ENCODE results near the gene USP31.
"Not testable (repeated sequence)": the region's sequence is repeated elsewhere in the genome, so short reads cannot be mapped to it uniquely, and the experiment has no call there.

USP31 gene

GRCh38 chr16:23158114-23158513 lies 8.9 kb upstream of the USP31 start:
- no peak for DNase-seq

GRCh38 chr16:23156946-23157460 lies 7.8 kb upstream of the USP31 start:
- no peak for DNase-seq

GRCh38 chr16:23156110-23156509 lies 6.9 kb upstream of the USP31 start:
- DNase-seq, result no peak

- DNase-seq, result peak; percentile 11
These were observed 6.3 kb upstream of the USP31 start for GRCh38 chr16:23155445-23156049.

- DNase-seq, result no peak
These were observed 3.3 kb upstream of the USP31 start for GRCh38 chr16:23152386-23153178.

- no peak for DNase-seq
These were observed 727 bp upstream of the USP31 start for GRCh38 chr16:23149993-23150364.

- DNase-seq, result peak; percentile 42
These were observed 562 bp downstream of the USP31 start for GRCh38 chr16:23148513-23149266.

GRCh38 chr16:23148166-23148512 lies 1.1 kb downstream of the USP31 start:
- no peak for DNase-seq

GRCh38 chr16:23147666-23148065 lies 1.6 kb downstream of the USP31 start:
- no peak for DNase-seq

GRCh38 chr16:23146877-23147601 lies 2.2 kb downstream of the USP31 start:
- DNase-seq, result no peak

GRCh38 chr16:23145608-23146007 lies 3.6 kb downstream of the USP31 start:
- DNase-seq, result no peak

GRCh38 chr16:23145186-23145585 lies 4.1 kb downstream of the USP31 start:
- no peak for DNase-seq

GRCh38 chr16:23144393-23144792 lies 4.9 kb downstream of the USP31 start:
- not testable (repeated sequence) for DNase-seq

GRCh38 chr16:23143391-23143790 lies 5.9 kb downstream of the USP31 start:
- DNase-seq, result no peak

- DNase-seq, result no peak
These were observed 7.1 kb downstream of the USP31 start for GRCh38 chr16:23141959-23142740.

- no peak for DNase-seq
These were observed 7.8 kb downstream of the USP31 start for GRCh38 chr16:23141500-23141899.

GRCh38 chr16:23141033-23141432 lies 8.2 kb downstream of the USP31 start:
- no peak for DNase-seq

- no peak for DNase-seq
These were observed 9.1 kb downstream of the USP31 start for GRCh38 chr16:23140107-23140506.

GRCh38 chr16:23137818-23138217 lies 11.4 kb downstream of the USP31 start:
- no peak for DNase-seq

- no peak for DNase-seq
These were observed 12.0 kb downstream of the USP31 start for GRCh38 chr16:23137256-23137655.

- no peak for DNase-seq
These were observed 15.0 kb downstream of the USP31 start for GRCh38 chr16:23134274-23134673.

GRCh38 chr16:23132775-23133463 lies 16.3 kb downstream of the USP31 start:
- DNase-seq, result no peak

Measured in inflammatory macrophage treated with lipopolysaccharide for 4 hours (primary cell).